Tibial nerve (tissue), 3 donors: ENCODE measurements around the gene DPP10.

Experiments used
- CTCF ChIP-seq, 5 experiments: fragments of 200-600 bp in 3 of 5; fragments of 450-650 bp in 2 of 5; sonication (generic) in 3 of 5; IDR thresholded peaks; one replicate each; pipeline ENCODE4 v1.5.1; 2016 to 2019; ENCODE audit warnings: antibody characterized with exemption in 5 of 5, mild to moderate bottlenecking in 3 of 5, moderate library complexity in 2 of 5
- POLR2A ChIP-seq, 2 donors: fragments of 450-650 bp; IDR thresholded peaks; one replicate each; pipeline ENCODE4 v1.6.1; 2017; ENCODE audit warnings: antibody characterized with exemption in 2 of 2, mild to moderate bottlenecking in 2 of 2, moderate library complexity in 2 of 2

DNA sequence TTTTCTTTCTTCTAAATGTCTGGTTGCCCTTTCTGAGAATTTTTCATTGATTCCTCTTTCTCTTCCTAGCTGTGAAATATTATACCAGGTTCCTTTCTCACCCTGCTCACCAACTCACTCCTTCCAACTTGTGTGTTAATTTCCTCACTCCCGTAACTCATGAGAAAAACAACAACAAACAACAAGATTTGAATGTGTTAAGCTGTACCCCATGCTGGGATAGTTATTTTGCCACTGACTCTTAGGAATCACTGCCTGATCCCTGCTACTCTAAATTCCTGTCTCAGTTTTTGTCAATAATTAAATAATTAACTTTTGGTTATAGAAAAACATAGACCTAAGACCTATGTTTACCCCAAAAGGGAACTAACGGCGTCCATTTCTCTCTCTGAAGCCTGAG, 242.7 kb downstream of the DPP10 start:
- TF ChIP-seq CTCF (IDR thresholded peaks at IDR 0.05) (no peak), POLR2A (IDR thresholded peaks at IDR 0.05) (no peak)
